ENCODE measurements around the gene PIP5K1B. TPM values are rescaled to one million over a fixed set of nuclear protein-coding genes. Genes with fewer than 3 reads are reported as not detected.

The PIP5K1B gene
- total RNA-seq, 1 donor from 2014 or later = 1.3 TPM

- FAIRE-seq = no peak
- no peak for TF ChIP-seq EZH2 (IDR thresholded peaks at IDR 0.05; ENCODE audit: insufficient read depth, low read length)
- no peak for TF ChIP-seq CTCF (IDR thresholded peaks at IDR 0.05; ENCODE audit: insufficient read depth, low read depth, low read length)
- Mint-ChIP-seq H3K9me3 (ENCODE audit: unreplicated experiment) (no peaks in the 10 kb centered on the region), H3K36me3 (ENCODE audit: low read depth, unreplicated experiment) (no peaks in the 10 kb centered on the region), H3K4me3 (ENCODE audit: unreplicated experiment) (no peak overlapping the region), H3K27me3 (ENCODE audit: low read depth, unreplicated experiment) (peaks cover 12% of the 10 kb centered on the region), H3K4me1 (ENCODE audit: low read depth, unreplicated experiment) (no peaks in the 10 kb centered on the region), H3K27ac (ENCODE audit: unreplicated experiment) (no peak overlapping the region)
- Histone ChIP-seq H3K27ac (ENCODE audit: low read depth, low read length) (no peak overlapping the region), H3K4me3 (ENCODE audit: insufficient read depth, low read depth, low read length) (no peak overlapping the region), H3K36me3 (ENCODE audit: insufficient read depth, low read length) (no peaks in the 10 kb centered on the region), H3K27me3 (ENCODE audit: insufficient read depth, low read length) (no peaks in the 10 kb centered on the region), H3K4me2 (ENCODE audit: low read length) (no peak overlapping the region), H2AFZ (ENCODE audit: low read depth, low read length) (no peak overlapping the region), H3K9ac (ENCODE audit: low read length) (no peak overlapping the region), H3K79me2 (ENCODE audit: insufficient read depth, low read length) (no peaks in the 10 kb centered on the region), H3K9me3 (ENCODE audit: insufficient read depth, low read depth, low read length) (no peaks in the 10 kb centered on the region), H3K4me1 (ENCODE audit: insufficient read depth, low read length) (no peaks in the 10 kb centered on the region), H4K20me1 (ENCODE audit: insufficient read depth, low read length) (no peaks in the 10 kb centered on the region)
- DNase-seq (ENCODE audit: low read depth) = no peak
Measured at GRCh38 chr9:68740561-68740960, 35.5 kb downstream of the PIP5K1B start.

- no peaks in the 10 kb centered on the region for H3K27me3 ChIP-seq (ENCODE audit: insufficient read depth, low read length)
- no peaks in the 10 kb centered on the region for H3K9me3 ChIP-seq (ENCODE audit: insufficient read depth, low read depth, low read length)
- no peak overlapping the region for H3K4me3 ChIP-seq (ENCODE audit: insufficient read depth, low read depth, low read length)
- no peaks in the 10 kb centered on the region for H3K36me3 Mint-ChIP-seq (ENCODE audit: low read depth, unreplicated experiment)
- no peak overlapping the region for H3K9ac ChIP-seq (ENCODE audit: low read length)
- H3K79me2 ChIP-seq (ENCODE audit: insufficient read depth, low read length) = no peaks in the 10 kb centered on the region
- no peaks in the 10 kb centered on the region for H3K4me1 Mint-ChIP-seq (ENCODE audit: low read depth, unreplicated experiment)
- no peak for FAIRE-seq
- DNase-seq (ENCODE audit: low read depth) = no peak
- no peaks in the 10 kb centered on the region for H3K36me3 ChIP-seq (ENCODE audit: insufficient read depth, low read length)
- peaks cover 12% of the 10 kb centered on the region for H3K27me3 Mint-ChIP-seq (ENCODE audit: low read depth, unreplicated experiment)
- H2AFZ ChIP-seq (ENCODE audit: low read depth, low read length) = no peak overlapping the region
- H3K9me3 Mint-ChIP-seq (ENCODE audit: unreplicated experiment) = no peaks in the 10 kb centered on the region
- H3K4me1 ChIP-seq (ENCODE audit: insufficient read depth, low read length) = no peaks in the 10 kb centered on the region
- TF ChIP-seq EZH2 (IDR thresholded peaks at IDR 0.05; ENCODE audit: insufficient read depth, low read length) (no peak), CTCF (IDR thresholded peaks at IDR 0.05; ENCODE audit: insufficient read depth, low read depth, low read length) (no peak)
- H3K27ac ChIP-seq (ENCODE audit: low read depth, low read length) = no peak overlapping the region
- H3K27ac Mint-ChIP-seq (ENCODE audit: unreplicated experiment) = no peak overlapping the region
- H3K4me2 ChIP-seq (ENCODE audit: low read length) = no peak overlapping the region
- H4K20me1 ChIP-seq (ENCODE audit: insufficient read depth, low read length) = no peaks in the 10 kb centered on the region
- H3K4me3 Mint-ChIP-seq (ENCODE audit: unreplicated experiment) = no peak overlapping the region
Measured at GRCh38 chr9:68741234-68741633, 36.2 kb downstream of the PIP5K1B start.

GRCh38 chr9:68741704-68742332 is 36.8 kb downstream of the PIP5K1B start:
- no peak overlapping the region for H3K27ac Mint-ChIP-seq (ENCODE audit: unreplicated experiment)
- FAIRE-seq = no peak
- H3K27me3 Mint-ChIP-seq (ENCODE audit: low read depth, unreplicated experiment) = peaks cover 10% of the 10 kb centered on the region

More at GRCh38 chr9:68741704-68742332, 36.8 kb downstream of the PIP5K1B start:
- Histone ChIP-seq H3K4me3 (ENCODE audit: insufficient read depth, low read depth, low read length) (no peak overlapping the region), H3K9me3 (ENCODE audit: insufficient read depth, low read depth, low read length) (no peaks in the 10 kb centered on the region), H3K79me2 (ENCODE audit: insufficient read depth, low read length) (no peaks in the 10 kb centered on the region), H3K9ac (ENCODE audit: low read length) (no peak overlapping the region), H3K27me3 (ENCODE audit: insufficient read depth, low read length) (no peaks in the 10 kb centered on the region), H3K4me2 (ENCODE audit: low read length) (no peak overlapping the region), H3K4me1 (ENCODE audit: insufficient read depth, low read length) (no peaks in the 10 kb centered on the region), H2AFZ (ENCODE audit: low read depth, low read length) (no peak overlapping the region), H3K27ac (ENCODE audit: low read depth, low read length) (no peak overlapping the region), H4K20me1 (ENCODE audit: insufficient read depth, low read length) (no peaks in the 10 kb centered on the region), H3K36me3 (ENCODE audit: insufficient read depth, low read length) (no peaks in the 10 kb centered on the region)
- TF ChIP-seq CTCF (IDR thresholded peaks at IDR 0.05; ENCODE audit: insufficient read depth, low read depth, low read length) (no peak), EZH2 (IDR thresholded peaks at IDR 0.05; ENCODE audit: insufficient read depth, low read length) (no peak)
- H3K4me1 Mint-ChIP-seq (ENCODE audit: low read depth, unreplicated experiment) = no peaks in the 10 kb centered on the region
- no peak for DNase-seq (ENCODE audit: low read depth)
- no peaks in the 10 kb centered on the region for H3K9me3 Mint-ChIP-seq (ENCODE audit: unreplicated experiment)
- no peaks in the 10 kb centered on the region for H3K36me3 Mint-ChIP-seq (ENCODE audit: low read depth, unreplicated experiment)
- H3K4me3 Mint-ChIP-seq (ENCODE audit: unreplicated experiment) = no peak overlapping the region

Data from astrocyte (in vitro differentiated cells and primary cell).